Measurements from ENCODE around the gene IFNA21.

DNA sequence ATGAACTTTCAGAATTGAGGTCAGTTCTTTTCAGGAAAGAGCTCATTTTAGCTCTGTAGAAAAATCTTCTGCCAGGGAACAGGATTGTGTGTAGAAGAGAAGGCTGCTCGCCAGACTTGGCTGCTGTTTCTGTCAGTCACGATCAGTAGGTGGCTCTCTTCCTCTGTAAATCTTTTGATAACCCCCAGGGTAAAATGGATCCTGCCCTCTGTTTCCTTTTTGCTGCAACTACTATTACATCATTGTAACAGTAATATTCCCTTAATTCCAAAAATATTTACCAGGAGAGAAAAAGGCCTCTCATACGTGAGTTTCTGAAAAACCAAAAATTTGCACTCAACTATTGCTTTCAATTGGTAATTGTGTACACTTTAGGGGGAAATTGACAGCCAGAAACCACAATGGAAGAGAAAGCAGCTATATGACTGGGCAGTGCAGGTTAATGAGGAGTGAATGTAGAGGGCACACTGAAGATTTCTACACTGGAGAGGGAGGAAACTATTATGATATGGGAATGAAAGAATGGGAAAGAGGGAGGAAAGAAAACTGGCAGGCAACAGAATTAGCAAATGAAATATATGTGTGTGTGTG lies 12.3 kb downstream of the IFNA21 start:
- TF ChIP-seq, protein P1, sequence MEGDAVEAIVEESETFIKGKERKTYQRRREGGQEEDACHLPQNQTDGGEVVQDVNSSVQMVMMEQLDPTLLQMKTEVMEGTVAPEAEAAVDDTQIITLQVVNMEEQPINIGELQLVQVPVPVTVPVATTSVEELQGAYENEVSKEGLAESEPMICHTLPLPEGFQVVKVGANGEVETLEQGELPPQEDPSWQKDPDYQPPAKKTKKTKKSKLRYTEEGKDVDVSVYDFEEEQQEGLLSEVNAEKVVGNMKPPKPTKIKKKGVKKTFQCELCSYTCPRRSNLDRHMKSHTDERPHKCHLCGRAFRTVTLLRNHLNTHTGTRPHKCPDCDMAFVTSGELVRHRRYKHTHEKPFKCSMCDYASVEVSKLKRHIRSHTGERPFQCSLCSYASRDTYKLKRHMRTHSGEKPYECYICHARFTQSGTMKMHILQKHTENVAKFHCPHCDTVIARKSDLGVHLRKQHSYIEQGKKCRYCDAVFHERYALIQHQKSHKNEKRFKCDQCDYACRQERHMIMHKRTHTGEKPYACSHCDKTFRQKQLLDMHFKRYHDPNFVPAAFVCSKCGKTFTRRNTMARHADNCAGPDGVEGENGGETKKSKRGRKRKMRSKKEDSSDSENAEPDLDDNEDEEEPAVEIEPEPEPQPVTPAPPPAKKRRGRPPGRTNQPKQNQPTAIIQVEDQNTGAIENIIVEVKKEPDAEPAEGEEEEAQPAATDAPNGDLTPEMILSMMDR (conservative IDR thresholded peaks at IDR 0.05; ENCODE audit: low read depth in 2 of 2), result peak; percentile 55 to 67
- no peak for TF ChIP-seq EZH2 (IDR thresholded peaks at IDR 0.05; ENCODE audit: low read depth, unreplicated experiment)
- TF ChIP-seq EZH2phosphoT487 (IDR thresholded peaks at IDR 0.05; ENCODE audit: unreplicated experiment), result no peak

Data from GM23338 (cell line).